ENCODE data around the gene SLC35G1.

The SLC35G1 gene

GRCh38 chr10:93916257-93917063 is 22.7 kb downstream of the SLC35G1 start:
- Histone ChIP-seq H3K27me3 (ENCODE audit: insufficient read depth, low read length) (no peaks in the 10 kb centered on the region), H3K27ac (ENCODE audit: low read depth, low read length) (no peak overlapping the region), H3K9ac (ENCODE audit: low read depth, low read length) (no peak overlapping the region), H3K9me3 (ENCODE audit: insufficient read depth, low read depth, low read length) (no peaks in the 10 kb centered on the region), H3K4me3 (ENCODE audit: low read length) (no peak overlapping the region), H3K4me1 (ENCODE audit: insufficient read depth, low read length) (peaks cover 9% of the 10 kb centered on the region; the same call in 1 of the 2 replicates), H3K36me3 (ENCODE audit: insufficient read depth, low read length) (no peaks in the 10 kb centered on the region)
- WGBS: 88% methylated on average over 7 of the region's 8 CpGs

GRCh38 chr10:93917064-93917391 is 23.2 kb downstream of the SLC35G1 start:
- Histone ChIP-seq H3K27ac (ENCODE audit: low read depth, low read length) (no peak overlapping the region), H3K4me3 (ENCODE audit: low read length) (no peak overlapping the region), H3K9ac (ENCODE audit: low read depth, low read length) (no peak overlapping the region), H3K9me3 (ENCODE audit: insufficient read depth, low read depth, low read length) (no peaks in the 10 kb centered on the region), H3K4me1 (ENCODE audit: insufficient read depth, low read length) (peaks cover 9% of the 10 kb centered on the region; the same call in 1 of the 2 replicates), H3K36me3 (ENCODE audit: insufficient read depth, low read length) (no peaks in the 10 kb centered on the region), H3K27me3 (ENCODE audit: insufficient read depth, low read length) (no peaks in the 10 kb centered on the region)
- WGBS: 89% methylated on average over 10 of the region's 10 CpGs

- Histone ChIP-seq H3K9ac (ENCODE audit: low read depth, low read length) (no peak overlapping the region), H3K27ac (ENCODE audit: low read depth, low read length) (no peak overlapping the region), H3K9me3 (ENCODE audit: insufficient read depth, low read depth, low read length) (no peaks in the 10 kb centered on the region), H3K4me1 (ENCODE audit: insufficient read depth, low read length) (peaks cover 9% of the 10 kb centered on the region; the same call in 1 of the 2 replicates), H3K27me3 (ENCODE audit: insufficient read depth, low read length) (no peaks in the 10 kb centered on the region), H3K4me3 (ENCODE audit: low read length) (no peak overlapping the region), H3K36me3 (ENCODE audit: insufficient read depth, low read length) (no peaks in the 10 kb centered on the region)
- WGBS: 79% methylated on average over 2 of the region's 2 CpGs
These were observed 24.0 kb downstream of the SLC35G1 start for GRCh38 chr10:93917821-93918220.

GRCh38 chr10:93921338-93921737 is 27.6 kb downstream of the SLC35G1 start:
- no peak overlapping the region for H3K27ac ChIP-seq (ENCODE audit: low read depth, low read length)
- no peaks in the 10 kb centered on the region for H3K9me3 ChIP-seq (ENCODE audit: insufficient read depth, low read depth, low read length)
- WGBS: 77% methylated on average over 5 of the region's 7 CpGs
- H3K4me1 ChIP-seq (ENCODE audit: insufficient read depth, low read length): peaks cover 9% of the 10 kb centered on the region; the same call in 1 of the 2 replicates
- H3K27me3 ChIP-seq (ENCODE audit: insufficient read depth, low read length): no peaks in the 10 kb centered on the region
- no peak overlapping the region for H3K4me3 ChIP-seq (ENCODE audit: low read length)
- H3K9ac ChIP-seq (ENCODE audit: low read depth, low read length): no peak overlapping the region
- no peaks in the 10 kb centered on the region for H3K36me3 ChIP-seq (ENCODE audit: insufficient read depth, low read length)

- Histone ChIP-seq H3K9me3 (ENCODE audit: insufficient read depth, low read depth, low read length) (0 out of 2 replicates have a peak, but pooled peaks cover 3% of the 10 kb centered on the region), H3K4me3 (ENCODE audit: low read length) (no peak overlapping the region), H3K9ac (ENCODE audit: low read depth, low read length) (no peak overlapping the region), H3K27ac (ENCODE audit: low read depth, low read length) (no peak overlapping the region), H3K36me3 (ENCODE audit: insufficient read depth, low read length) (no peaks in the 10 kb centered on the region), H3K27me3 (ENCODE audit: insufficient read depth, low read length) (no peaks in the 10 kb centered on the region), H3K4me1 (ENCODE audit: insufficient read depth, low read length) (no peaks in the 10 kb centered on the region)
- WGBS: no CpG with 5 or more reads among the region's 1 CpG
These were observed 32.8 kb downstream of the SLC35G1 start for GRCh38 chr10:93926613-93927012.

- no peak overlapping the region for H3K4me3 ChIP-seq (ENCODE audit: low read length)
- 87% methylated on average over 1 of the region's 1 CpG for WGBS
- no peak overlapping the region for H3K27ac ChIP-seq (ENCODE audit: low read depth, low read length)
- no peak overlapping the region for H3K9ac ChIP-seq (ENCODE audit: low read depth, low read length)
- H3K27me3 ChIP-seq (ENCODE audit: insufficient read depth, low read length): no peaks in the 10 kb centered on the region
- H3K36me3 ChIP-seq (ENCODE audit: insufficient read depth, low read length): no peaks in the 10 kb centered on the region
- H3K4me1 ChIP-seq (ENCODE audit: insufficient read depth, low read length): no peaks in the 10 kb centered on the region
- peaks cover 2% of the 10 kb centered on the region; the same call in 1 of the 2 replicates for H3K9me3 ChIP-seq (ENCODE audit: insufficient read depth, low read depth, low read length)
These were observed 44.4 kb downstream of the SLC35G1 start for GRCh38 chr10:93938140-93938539.

- H3K27ac ChIP-seq (ENCODE audit: low read depth, low read length): no peak overlapping the region
- no peaks in the 10 kb centered on the region for H3K9me3 ChIP-seq (ENCODE audit: insufficient read depth, low read depth, low read length)
- H3K36me3 ChIP-seq (ENCODE audit: insufficient read depth, low read length): no peaks in the 10 kb centered on the region
- H3K9ac ChIP-seq (ENCODE audit: low read depth, low read length): no peak overlapping the region
- no peak overlapping the region for H3K4me3 ChIP-seq (ENCODE audit: low read length)
- H3K4me1 ChIP-seq (ENCODE audit: insufficient read depth, low read length): no peaks in the 10 kb centered on the region
- 72% methylated on average over 6 of the region's 6 CpGs for WGBS
- no peaks in the 10 kb centered on the region for H3K27me3 ChIP-seq (ENCODE audit: insufficient read depth, low read length)
These were observed 47.1 kb downstream of the SLC35G1 start for GRCh38 chr10:93940881-93941280.

GRCh38 chr10:93941606-93942005 is 47.8 kb downstream of the SLC35G1 start:
- H3K4me1 ChIP-seq (ENCODE audit: insufficient read depth, low read length): no peaks in the 10 kb centered on the region
- H3K9me3 ChIP-seq (ENCODE audit: insufficient read depth, low read depth, low read length): no peaks in the 10 kb centered on the region
- H3K9ac ChIP-seq (ENCODE audit: low read depth, low read length): no peak overlapping the region
- no peaks in the 10 kb centered on the region for H3K27me3 ChIP-seq (ENCODE audit: insufficient read depth, low read length)
- no peak overlapping the region for H3K4me3 ChIP-seq (ENCODE audit: low read length)
- no peak overlapping the region for H3K27ac ChIP-seq (ENCODE audit: low read depth, low read length)
- no peaks in the 10 kb centered on the region for H3K36me3 ChIP-seq (ENCODE audit: insufficient read depth, low read length)
- WGBS: 89% methylated on average over 7 of the region's 7 CpGs

GRCh38 chr10:93945819-93946218 is 52.0 kb downstream of the SLC35G1 start:
- WGBS: 96% methylated on average over 4 of the region's 4 CpGs
- Histone ChIP-seq H3K27ac (ENCODE audit: low read depth, low read length) (no peak overlapping the region), H3K36me3 (ENCODE audit: insufficient read depth, low read length) (no peaks in the 10 kb centered on the region), H3K4me3 (ENCODE audit: low read length) (no peak overlapping the region), H3K27me3 (ENCODE audit: insufficient read depth, low read length) (no peaks in the 10 kb centered on the region), H3K4me1 (ENCODE audit: insufficient read depth, low read length) (no peaks in the 10 kb centered on the region), H3K9me3 (ENCODE audit: insufficient read depth, low read depth, low read length) (no peaks in the 10 kb centered on the region), H3K9ac (ENCODE audit: low read depth, low read length) (no peak overlapping the region)

GRCh38 chr10:93947055-93947454 is 53.3 kb downstream of the SLC35G1 start:
- H3K27ac ChIP-seq (ENCODE audit: low read depth, low read length): no peak overlapping the region
- whole genome bisulfite sequencing: 91% methylated on average over 8 of the region's 8 CpGs
- H3K4me3 ChIP-seq (ENCODE audit: low read length): no peak overlapping the region
- H3K9me3 ChIP-seq (ENCODE audit: insufficient read depth, low read depth, low read length): no peaks in the 10 kb centered on the region
- H3K4me1 ChIP-seq (ENCODE audit: insufficient read depth, low read length): no peaks in the 10 kb centered on the region
- no peaks in the 10 kb centered on the region for H3K27me3 ChIP-seq (ENCODE audit: insufficient read depth, low read length)
- no peaks in the 10 kb centered on the region for H3K36me3 ChIP-seq (ENCODE audit: insufficient read depth, low read length)
- H3K9ac ChIP-seq (ENCODE audit: low read depth, low read length): no peak overlapping the region

- Histone ChIP-seq H3K27ac (ENCODE audit: low read depth, low read length) (no peak overlapping the region), H3K9me3 (ENCODE audit: insufficient read depth, low read depth, low read length) (no peaks in the 10 kb centered on the region), H3K9ac (ENCODE audit: low read depth, low read length) (no peak overlapping the region), H3K36me3 (ENCODE audit: insufficient read depth, low read length) (no peaks in the 10 kb centered on the region), H3K27me3 (ENCODE audit: insufficient read depth, low read length) (no peaks in the 10 kb centered on the region), H3K4me1 (ENCODE audit: insufficient read depth, low read length) (no peaks in the 10 kb centered on the region), H3K4me3 (ENCODE audit: low read length) (no peak overlapping the region)
These were observed 53.7 kb downstream of the SLC35G1 start for GRCh38 chr10:93947524-93947923.

GRCh38 chr10:93951905-93952304 is 58.1 kb downstream of the SLC35G1 start:
- H3K9ac ChIP-seq (ENCODE audit: low read depth, low read length): no peak overlapping the region
- H3K9me3 ChIP-seq (ENCODE audit: insufficient read depth, low read depth, low read length): no peaks in the 10 kb centered on the region
- no peaks in the 10 kb centered on the region for H3K4me1 ChIP-seq (ENCODE audit: insufficient read depth, low read length)
- no peak overlapping the region for H3K4me3 ChIP-seq (ENCODE audit: low read length)
- no peaks in the 10 kb centered on the region for H3K27me3 ChIP-seq (ENCODE audit: insufficient read depth, low read length)
- H3K27ac ChIP-seq (ENCODE audit: low read depth, low read length): no peak overlapping the region
- WGBS: 77% methylated on average over 1 of the region's 2 CpGs
- no peaks in the 10 kb centered on the region for H3K36me3 ChIP-seq (ENCODE audit: insufficient read depth, low read length)
